VCaP (cell line): ENCODE results near the gene BSG.
A peak's percentile ranks its signal among the peaks of the same experiment; 100 is the strongest.

Source experiments
- H3K27ac ChIP-seq: fragments of 450-650 bp; 2 replicates; pipeline ENCODE4 v1.5.1; 2017
- CTCF ChIP-seq: fragments of 450-650 bp; conservative IDR thresholded peaks from 2 replicates; pipeline ENCODE4 v1.5.1; 2017; ENCODE audit warnings: mild to moderate bottlenecking, moderate library complexity

BSG gene

GRCh38 chr19:542173-542866, 30.1 kb upstream of the BSG start:
- H3K27ac ChIP-seq, result no peak overlapping the region
- TF ChIP-seq CTCF, result no peak

DNA sequence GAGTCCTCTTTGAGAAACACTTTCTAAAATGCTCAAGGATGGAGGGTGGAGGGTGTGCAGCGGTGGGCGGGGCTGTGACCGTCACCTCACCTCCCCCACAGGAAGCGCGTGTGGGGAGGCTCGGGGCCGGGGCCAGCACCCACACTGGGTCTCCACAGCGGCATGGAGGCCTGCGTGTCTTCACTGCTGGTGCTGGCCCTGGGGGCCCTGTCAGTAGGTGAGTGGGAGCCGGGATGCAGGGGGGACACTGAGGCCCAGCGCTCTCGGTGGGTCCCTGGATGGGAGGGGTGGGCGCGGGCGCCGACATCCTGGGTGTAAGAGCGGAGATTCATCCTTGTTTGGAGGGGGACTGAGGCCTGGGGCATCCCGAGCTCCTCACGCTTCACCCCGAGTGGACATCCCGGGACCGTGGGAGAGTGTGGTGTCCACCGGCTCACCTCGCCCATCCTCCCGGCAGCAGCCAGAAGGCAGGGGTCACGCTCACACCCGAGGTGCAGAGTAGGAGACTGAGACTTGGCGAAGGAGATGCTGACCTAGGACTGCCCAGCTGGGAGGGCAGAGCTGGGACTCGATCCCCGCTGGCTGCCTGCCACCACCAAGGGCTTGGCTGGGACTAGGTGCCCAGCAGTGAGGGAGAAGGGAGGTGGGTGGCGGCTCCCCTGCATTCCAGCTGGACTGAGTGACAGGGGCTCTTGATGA, 28.3 kb upstream of the BSG start, which contains the start of gene GZMM:
GZMM (plus strand) TSS at position 144 of the 699 bp plus-strand sequence; CDS start at position 163, 19 bp downstream.
- no peak for TF ChIP-seq CTCF
- H3K27ac ChIP-seq, result no peak within 1 kb of the TSS

- no peak overlapping the region for H3K27ac ChIP-seq
- TF ChIP-seq CTCF, result no peak
Observed at GRCh38 chr19:547117-547516, 25.3 kb upstream of the BSG start.

- no peak overlapping the region for H3K27ac ChIP-seq
- TF ChIP-seq CTCF, result no peak
Observed at GRCh38 chr19:547836-548720, 24.3 kb upstream of the BSG start.

GRCh38 chr19:548886-549830, 23.2 kb upstream of the BSG start:
- peak overlapping the region; percentile 30; the same call in 1 of the 2 replicates for H3K27ac ChIP-seq
- TF ChIP-seq CTCF, result peak; percentile 52

GRCh38 chr19:554817-555216, 17.6 kb upstream of the BSG start:
- TF ChIP-seq CTCF, result no peak
- no peak overlapping the region for H3K27ac ChIP-seq
